SK-N-SH (cell line): ENCODE data around the gene LRRTM2. TPM values are rescaled to one million over a fixed set of nuclear protein-coding genes. Genes with fewer than 3 reads are reported as not detected.

ENCODE experiments used
- CTCF ChIA-PET: fragments of 300-600, 350-600 bp; formaldehyde crosslinking; extraction: SDS; loops from one replicate; lab custom pipeline; 2021; lab: Yijun Ruan, JAX
- POLR2A ChIA-PET: fragments of 350-600 bp; sonication (Branson Sonifier 250); formaldehyde crosslinking; extraction: SDS; loops from one replicate; lab custom pipeline; 2020; ENCODE audit warnings: antibody characterized with exemption, inconsistent platforms; lab: Yijun Ruan, JAX
- DNase-seq: peaks from one replicate; pipeline ENCODE4 v3.0.0; 2012
- H2AFZ ChIP-seq: fragments of 200-600 bp; sonication (generic); 2 replicates; pipeline ENCODE4 v1.8.1; 2016; ENCODE audit warnings: antibody characterized with exemption, mild to moderate bottlenecking, low read depth
- H3F3A ChIP-seq: fragments of 200-600 bp; sonication (generic); replicated peaks from 2 replicates; pipeline ENCODE3; 2016; ENCODE audit warnings: antibody characterized with exemption, mild to moderate bottlenecking; ENCODE audit not compliant: insufficient read depth
- H3K27ac ChIP-seq, 2 experiments: fragments of 200-500 bp in 1 of 2; fragments of 200-600 bp in 1 of 2; sonication (Bioruptor generic) in 1 of 2; sonication (generic), shearing (Covaris generic) in 1 of 2; 2 replicates each; pipeline versions ENCODE4 v1.5.1 to v1.6.1; 2014 to 2016; ENCODE audit warnings: low read depth in 2 of 2, inconsistent platforms in 1 of 2, low read length in 1 of 2, mild to moderate bottlenecking in 1 of 2, mixed read lengths in 1 of 2
- H3K27me3 ChIP-seq: fragments of 200-600 bp; sonication (generic), shearing (Covaris generic); 2 replicates; pipeline ENCODE4 v1.6.1; 2016; ENCODE audit warnings: mixed run types; ENCODE audit not compliant: insufficient read depth
- H3K36me3 ChIP-seq, 2 experiments: fragments of 200-500 bp in 1 of 2; fragments of 200-600 bp in 1 of 2; sonication (Bioruptor generic) in 1 of 2; sonication (generic) in 1 of 2; replicated peaks in 1 of 2; 2 replicates each; pipeline versions ENCODE3 to v1.5.1; 2014 to 2016; ENCODE audit warnings: low read length in 1 of 2, mild to moderate bottlenecking in 1 of 2; ENCODE audit not compliant: insufficient read depth in 2 of 2, control insufficient read depth in 1 of 2
- H3K4me1 ChIP-seq, 2 experiments: fragments of 200-500 bp in 1 of 2; fragments of 200-600 bp in 1 of 2; sonication (Bioruptor generic) in 1 of 2; sonication (generic), shearing (Covaris generic) in 1 of 2; 2 replicates each; pipeline versions ENCODE4 v1.5.1 to v1.6.1; 2014 to 2016; ENCODE audit warnings: low read depth in 1 of 2, low read length in 1 of 2, mixed run types in 1 of 2; ENCODE audit not compliant: insufficient read depth in 2 of 2, control insufficient read depth in 1 of 2
- H3K4me2 ChIP-seq: fragments of 200-600 bp; sonication (generic), shearing (Covaris generic); 2 replicates; pipeline ENCODE4 v1.6.1; 2017; ENCODE audit warnings: mixed run types
- H3K4me3 ChIP-seq, 2 experiments: fragments of 200-500 bp in 1 of 2; fragments of 200-600 bp in 1 of 2; sonication (Bioruptor generic) in 1 of 2; sonication (generic), shearing (Covaris generic) in 1 of 2; 2 replicates each; pipeline versions ENCODE4 v1.5.1 to v1.8.1; 2014 to 2016; ENCODE audit warnings: low read depth in 2 of 2, inconsistent platforms in 1 of 2, low read length in 1 of 2, mild to moderate bottlenecking in 1 of 2, mixed read lengths in 1 of 2, moderate library complexity in 1 of 2
- H3K79me2 ChIP-seq: fragments of 200-600 bp; sonication (generic); 2 replicates; pipeline ENCODE4 v1.8.1; 2017; ENCODE audit warnings: mild to moderate bottlenecking; ENCODE audit not compliant: insufficient read depth
- H3K9ac ChIP-seq: fragments of 200-600 bp; sonication (generic); 2 replicates; pipeline ENCODE4 v1.6.1; 2017; ENCODE audit warnings: mixed run types
- H3K9me2 ChIP-seq: fragments of 200-600 bp; sonication (generic); 2 replicates; pipeline ENCODE4 v1.6.1; 2017; ENCODE audit warnings: mixed run types
- H3K9me3 ChIP-seq: fragments of 200-600 bp; sonication (generic); 2 replicates; pipeline ENCODE4 v1.6.1; 2017; ENCODE audit warnings: mixed run types, mild to moderate bottlenecking, moderate library complexity
- H4K20me1 ChIP-seq: fragments of 200-600 bp; sonication (generic); 2 replicates; pipeline ENCODE4 v1.6.1; 2017; ENCODE audit warnings: mild to moderate bottlenecking, mixed run types; ENCODE audit not compliant: insufficient read depth
- ELF1 ChIP-seq: IDR thresholded peaks from 2 replicates; pipeline ENCODE4 v1.4.0; 2012
- EP300 ChIP-seq, 2 experiments: IDR thresholded peaks; 2 replicates each; pipeline versions ENCODE4 v1.4.0 to v1.6.1; 2012; ENCODE audit warnings: borderline replicate concordance in 1 of 2, low read depth in 1 of 2, low read length in 1 of 2
- EZH2phosphoT487 ChIP-seq: fragments of 200-600 bp; sonication (generic); IDR thresholded peaks from 2 replicates; pipeline ENCODE4 v1.6.1; 2017; ENCODE audit warnings: low read depth, mixed run types, mild to moderate bottlenecking, antibody characterized with exemption, moderate library complexity, borderline replicate concordance
- FOSL2 ChIP-seq: IDR thresholded peaks from 2 replicates; pipeline ENCODE4 v1.4.0; 2012; ENCODE audit warnings: low read depth, mild to moderate bottlenecking, moderate library complexity, borderline replicate concordance
- JUND ChIP-seq: IDR thresholded peaks from 2 replicates; pipeline ENCODE4 v1.4.0; 2012
- MEF2A ChIP-seq: IDR thresholded peaks from 2 replicates; pipeline ENCODE4 v1.4.0; 2012; ENCODE audit warnings: low read depth, borderline replicate concordance
- MXI1 ChIP-seq: IDR thresholded peaks from 2 replicates; pipeline ENCODE4 v1.6.1; 2012; ENCODE audit warnings: mild to moderate bottlenecking, low read depth, low read length, improper control_type of control experiment
- NRF1 ChIP-seq: IDR thresholded peaks from 2 replicates; pipeline ENCODE4 v1.6.1; 2012; ENCODE audit warnings: low read depth, mild to moderate bottlenecking, low read length
- POLR2AphosphoS5 ChIP-seq: IDR thresholded peaks from 2 replicates; pipeline ENCODE4 v1.6.1; 2012; ENCODE audit warnings: low read depth, low read length
- RCOR1 ChIP-seq: fragments of 150-350 bp; IDR thresholded peaks from 2 replicates; pipeline ENCODE4 v1.6.1; 2017; ENCODE audit warnings: antibody characterized with exemption, low read length
- TAF1 ChIP-seq: IDR thresholded peaks from 2 replicates; pipeline ENCODE4 v1.6.1; 2012; ENCODE audit warnings: low read depth, mild to moderate bottlenecking, low read length, moderate library complexity, borderline replicate concordance
- TCF12 ChIP-seq: IDR thresholded peaks from 2 replicates; pipeline ENCODE4 v1.4.0; 2012
- TEAD4 ChIP-seq: IDR thresholded peaks from 2 replicates; pipeline ENCODE4 v1.4.0; 2012; ENCODE audit warnings: mild to moderate bottlenecking, borderline replicate concordance; ENCODE audit not compliant: insufficient read depth
- YY1 ChIP-seq: IDR thresholded peaks from 2 replicates; pipeline ENCODE4 v1.4.0; 2012; ENCODE audit warnings: low read depth, mild to moderate bottlenecking
- WGBS: methylation state at CpG from one replicate; pipeline ENCODE4 v1.1.6; 2017; ENCODE audit warnings: low lambda C conversion rate; 5-methylcytosine and 5-hydroxymethylcytosine counted together
- polyA plus RNA-seq, 3 experiments: library from polyadenylated mRNA; depleted of rRNA; stranded (reverse); fragments of >200 nt; gene quantifications; 2 replicates each; pipeline ENCODE4 v1.2.3, GENCODE V29; 2012
- TF ChIP-seq, protein P1 (sequence below): IDR thresholded peaks from 2 replicates; pipeline ENCODE4; 2012
- TF ChIP-seq, protein P2 (sequence below): IDR thresholded peaks from 2 replicates; pipeline ENCODE4 v1.4.0; 2012; ENCODE audit warnings: low read depth, borderline replicate concordance
- TF ChIP-seq, protein P3 (sequence below): fragments of 200-600 bp; sonication (generic); IDR thresholded peaks from 2 replicates; pipeline ENCODE4 v1.6.1; 2017; ENCODE audit warnings: antibody characterized with exemption, mild to moderate bottlenecking, moderate library complexity
- TF ChIP-seq, protein P4 (sequence below): IDR thresholded peaks from 2 replicates; pipeline ENCODE4 v1.4.0; 2012; ENCODE audit warnings: low read depth
- TF ChIP-seq, protein P5 (sequence below): fragments of 150-350 bp; IDR thresholded peaks from 2 replicates; pipeline ENCODE4 v1.6.1; 2017; ENCODE audit warnings: antibody characterized with exemption, low read length, low read depth, borderline replicate concordance

Gene LRRTM2
- polyA plus RNA-seq, 1 of the 3 experiments (the other 2 are of a cell fraction) = 0.38 TPM

DNA sequence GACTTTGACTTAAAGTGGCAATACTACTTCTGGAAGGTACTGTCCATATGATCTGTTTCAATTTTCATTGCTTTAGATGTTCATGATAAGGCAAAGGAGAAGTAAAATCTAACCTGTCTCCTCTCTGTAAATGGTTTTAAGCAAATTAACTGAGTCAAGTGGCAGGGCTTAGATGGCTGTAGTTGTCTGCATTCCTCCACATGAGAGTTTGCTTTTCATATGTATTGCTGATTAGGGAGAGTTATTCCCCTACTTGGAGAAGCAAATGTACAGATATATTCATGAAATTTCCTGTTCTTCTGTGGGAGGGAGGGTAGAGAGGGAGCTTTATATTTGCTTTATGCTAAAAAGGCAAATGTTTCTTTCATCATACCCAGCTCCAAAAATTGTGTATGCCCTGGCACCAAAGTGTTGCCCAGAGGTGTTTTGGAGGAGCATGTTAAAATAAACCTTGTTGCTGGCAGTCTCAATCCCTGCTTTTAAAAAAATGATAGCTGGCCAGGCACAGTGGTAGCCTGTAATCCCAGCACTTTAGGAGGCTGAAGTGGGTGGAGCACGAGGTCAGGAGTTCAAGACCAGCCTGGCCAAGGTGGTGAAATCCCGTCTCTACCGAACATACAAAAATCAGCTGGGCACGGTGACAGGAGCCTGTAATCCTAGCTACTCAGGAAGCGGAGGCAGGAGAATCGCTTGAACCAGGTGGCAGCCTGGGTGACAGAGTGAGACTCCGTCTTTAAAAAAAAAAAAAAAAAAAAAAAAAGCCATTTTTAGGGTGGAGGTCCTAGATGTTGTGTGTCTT, 3.5 kb upstream of the LRRTM2 start:
- TF ChIP-seq, protein P1, sequence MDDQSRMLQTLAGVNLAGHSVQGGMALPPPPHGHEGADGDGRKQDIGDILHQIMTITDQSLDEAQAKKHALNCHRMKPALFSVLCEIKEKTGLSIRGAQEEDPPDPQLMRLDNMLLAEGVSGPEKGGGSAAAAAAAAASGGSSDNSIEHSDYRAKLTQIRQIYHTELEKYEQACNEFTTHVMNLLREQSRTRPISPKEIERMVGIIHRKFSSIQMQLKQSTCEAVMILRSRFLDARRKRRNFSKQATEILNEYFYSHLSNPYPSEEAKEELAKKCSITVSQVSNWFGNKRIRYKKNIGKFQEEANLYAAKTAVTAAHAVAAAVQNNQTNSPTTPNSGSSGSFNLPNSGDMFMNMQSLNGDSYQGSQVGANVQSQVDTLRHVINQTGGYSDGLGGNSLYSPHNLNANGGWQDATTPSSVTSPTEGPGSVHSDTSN = no peak
- TF ChIP-seq ELF1 (no peak), MEF2A (no peak), MXI1 (no peak), TEAD4 (no peak), YY1 (no peak), NRF1 (no peak), TAF1 (no peak), EZH2phosphoT487 (no peak), RCOR1 (no peak)
- TF ChIP-seq, protein P2, sequence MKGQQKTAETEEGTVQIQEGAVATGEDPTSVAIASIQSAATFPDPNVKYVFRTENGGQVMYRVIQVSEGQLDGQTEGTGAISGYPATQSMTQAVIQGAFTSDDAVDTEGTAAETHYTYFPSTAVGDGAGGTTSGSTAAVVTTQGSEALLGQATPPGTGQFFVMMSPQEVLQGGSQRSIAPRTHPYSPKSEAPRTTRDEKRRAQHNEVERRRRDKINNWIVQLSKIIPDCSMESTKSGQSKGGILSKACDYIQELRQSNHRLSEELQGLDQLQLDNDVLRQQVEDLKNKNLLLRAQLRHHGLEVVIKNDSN = no peak
- TF ChIP-seq, protein P3, sequence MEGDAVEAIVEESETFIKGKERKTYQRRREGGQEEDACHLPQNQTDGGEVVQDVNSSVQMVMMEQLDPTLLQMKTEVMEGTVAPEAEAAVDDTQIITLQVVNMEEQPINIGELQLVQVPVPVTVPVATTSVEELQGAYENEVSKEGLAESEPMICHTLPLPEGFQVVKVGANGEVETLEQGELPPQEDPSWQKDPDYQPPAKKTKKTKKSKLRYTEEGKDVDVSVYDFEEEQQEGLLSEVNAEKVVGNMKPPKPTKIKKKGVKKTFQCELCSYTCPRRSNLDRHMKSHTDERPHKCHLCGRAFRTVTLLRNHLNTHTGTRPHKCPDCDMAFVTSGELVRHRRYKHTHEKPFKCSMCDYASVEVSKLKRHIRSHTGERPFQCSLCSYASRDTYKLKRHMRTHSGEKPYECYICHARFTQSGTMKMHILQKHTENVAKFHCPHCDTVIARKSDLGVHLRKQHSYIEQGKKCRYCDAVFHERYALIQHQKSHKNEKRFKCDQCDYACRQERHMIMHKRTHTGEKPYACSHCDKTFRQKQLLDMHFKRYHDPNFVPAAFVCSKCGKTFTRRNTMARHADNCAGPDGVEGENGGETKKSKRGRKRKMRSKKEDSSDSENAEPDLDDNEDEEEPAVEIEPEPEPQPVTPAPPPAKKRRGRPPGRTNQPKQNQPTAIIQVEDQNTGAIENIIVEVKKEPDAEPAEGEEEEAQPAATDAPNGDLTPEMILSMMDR = no peak
- TF ChIP-seq, protein P4, sequence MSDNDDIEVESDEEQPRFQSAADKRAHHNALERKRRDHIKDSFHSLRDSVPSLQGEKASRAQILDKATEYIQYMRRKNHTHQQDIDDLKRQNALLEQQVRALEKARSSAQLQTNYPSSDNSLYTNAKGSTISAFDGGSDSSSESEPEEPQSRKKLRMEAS = no peak
- peaks cover 0 to 8% of the 10 kb centered on the region in 2 experiments for H3K36me3 ChIP-seq
- H3K79me2 ChIP-seq = peaks cover 96% of the 10 kb centered on the region
- H3K27me3 ChIP-seq = no peaks in the 10 kb centered on the region
- 95% methylated on average over 7 of the region's 7 CpGs for WGBS
- no peak overlapping the region for H3K9ac ChIP-seq
- DNase-seq = no peak
- no peaks in the 10 kb centered on the region for H3K9me2 ChIP-seq
- H3K9me3 ChIP-seq = no peaks in the 10 kb centered on the region
- POLR2A ChIA-PET = no interaction called here
- H4K20me1 ChIP-seq = peaks cover 93% of the 10 kb centered on the region
- peaks cover 14% of the 10 kb centered on the region for H3F3A ChIP-seq
- no peak overlapping the region for H3K4me2 ChIP-seq
- H3K4me1 ChIP-seq = peaks cover 14 to 16% of the 10 kb centered on the region in 2 experiments; a peak in 3 of 4 replicates
- H3K4me3 ChIP-seq = no peak overlapping the region
- CTCF ChIA-PET = no interaction called here
- no peak overlapping the region for H3K27ac ChIP-seq
- no peak overlapping the region for H2AFZ ChIP-seq

DNA sequence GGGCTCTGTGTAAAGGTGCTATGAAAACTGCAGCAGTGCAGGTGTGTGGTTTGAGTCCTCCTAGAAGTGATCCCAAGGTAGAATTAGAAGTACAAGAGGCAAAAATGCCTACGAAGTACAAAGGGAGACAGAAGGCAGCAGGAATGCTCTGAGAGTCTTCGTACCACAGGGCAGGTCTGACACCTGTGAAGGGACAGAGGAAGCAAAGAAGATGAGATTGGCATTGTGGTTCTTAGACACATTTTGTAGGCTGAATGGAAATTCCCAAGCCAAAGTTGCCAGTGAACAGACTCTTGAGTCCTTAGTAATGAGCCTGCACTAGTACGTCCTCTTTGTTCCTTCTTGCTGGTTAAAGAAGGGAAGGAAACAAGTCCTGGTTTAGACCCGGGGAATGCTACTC, 1.7 kb upstream of the LRRTM2 start:
- POLR2A ChIA-PET = no interaction called here
- Histone ChIP-seq H4K20me1 (peaks cover 95% of the 10 kb centered on the region), H3K27ac (no peak overlapping the region), H3K36me3 (peaks cover 0 to 4% of the 10 kb centered on the region in 2 experiments), H3F3A (peaks cover 15% of the 10 kb centered on the region), H3K4me1 (peaks cover 27 to 32% of the 10 kb centered on the region in 2 experiments; a peak in 3 of 4 replicates), H3K4me3 (no peak overlapping the region), H3K27me3 (no peaks in the 10 kb centered on the region), H3K79me2 (peaks cover 96% of the 10 kb centered on the region), H3K9me2 (no peaks in the 10 kb centered on the region), H2AFZ (no peak overlapping the region), H3K4me2 (no peak overlapping the region), H3K9me3 (no peaks in the 10 kb centered on the region), H3K9ac (no peak overlapping the region)
- CTCF ChIA-PET = no interaction called here
- 96% methylated on average over 4 of the region's 4 CpGs for WGBS
- no peak for DNase-seq
- TF ChIP-seq EP300 (IDR thresholded peaks at IDR 0.05; ENCODE audit: borderline replicate concordance in 1 of 2, low read depth in 1 of 2, low read length in 1 of 2) (no peak), JUND (no peak), FOSL2 (no peak), NRF1 (no peak), POLR2AphosphoS5 (no peak), TCF12 (no peak)
- TF ChIP-seq, protein P3 = no peak
- TF ChIP-seq, protein P1 = no peak
- TF ChIP-seq, protein P5, sequence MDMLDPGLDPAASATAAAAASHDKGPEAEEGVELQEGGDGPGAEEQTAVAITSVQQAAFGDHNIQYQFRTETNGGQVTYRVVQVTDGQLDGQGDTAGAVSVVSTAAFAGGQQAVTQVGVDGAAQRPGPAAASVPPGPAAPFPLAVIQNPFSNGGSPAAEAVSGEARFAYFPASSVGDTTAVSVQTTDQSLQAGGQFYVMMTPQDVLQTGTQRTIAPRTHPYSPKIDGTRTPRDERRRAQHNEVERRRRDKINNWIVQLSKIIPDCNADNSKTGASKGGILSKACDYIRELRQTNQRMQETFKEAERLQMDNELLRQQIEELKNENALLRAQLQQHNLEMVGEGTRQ = no peak
